Activated naive CD8-positive, alpha-beta T cell treated with anti-CD3 and anti-CD28 coated beads, Interleukin-2, amount 50 U/mL, for 24 hours (primary cell): ENCODE data around the gene GABARAPL1.
A peak's percentile ranks its signal among the peaks of the same experiment; 100 is the strongest.

ENCODE experiments used
- ATAC-seq: fragments of 150-1000 bp; cut with Tn5 transposase; one replicate; pipeline ENCODE4 v1.10.0; 2021
- DNase-seq: peaks from one replicate; pipeline ENCODE4 v3.0.0; 2021
- H3K27ac Mint-ChIP-seq: one replicate; pipeline ENCODE4 v1.8.0; 2021; ENCODE audit warnings: mild to moderate bottlenecking, mixed read lengths
- H3K27me3 Mint-ChIP-seq: one replicate; pipeline ENCODE4 v1.8.0; 2021; ENCODE audit warnings: mixed read lengths
- H3K36me3 Mint-ChIP-seq: one replicate; pipeline ENCODE4 v1.8.0; 2021; ENCODE audit warnings: low read depth, mixed read lengths
- H3K4me1 Mint-ChIP-seq: one replicate; pipeline ENCODE4 v1.8.0; 2021; ENCODE audit warnings: mixed read lengths
- H3K4me3 Mint-ChIP-seq: one replicate; pipeline ENCODE4 v1.8.0; 2021; ENCODE audit warnings: mild to moderate bottlenecking, moderate library complexity, mixed read lengths
- H3K9me3 Mint-ChIP-seq: one replicate; pipeline ENCODE4 v1.8.0; 2021; ENCODE audit warnings: mixed read lengths

GABARAPL1 gene

DNA sequence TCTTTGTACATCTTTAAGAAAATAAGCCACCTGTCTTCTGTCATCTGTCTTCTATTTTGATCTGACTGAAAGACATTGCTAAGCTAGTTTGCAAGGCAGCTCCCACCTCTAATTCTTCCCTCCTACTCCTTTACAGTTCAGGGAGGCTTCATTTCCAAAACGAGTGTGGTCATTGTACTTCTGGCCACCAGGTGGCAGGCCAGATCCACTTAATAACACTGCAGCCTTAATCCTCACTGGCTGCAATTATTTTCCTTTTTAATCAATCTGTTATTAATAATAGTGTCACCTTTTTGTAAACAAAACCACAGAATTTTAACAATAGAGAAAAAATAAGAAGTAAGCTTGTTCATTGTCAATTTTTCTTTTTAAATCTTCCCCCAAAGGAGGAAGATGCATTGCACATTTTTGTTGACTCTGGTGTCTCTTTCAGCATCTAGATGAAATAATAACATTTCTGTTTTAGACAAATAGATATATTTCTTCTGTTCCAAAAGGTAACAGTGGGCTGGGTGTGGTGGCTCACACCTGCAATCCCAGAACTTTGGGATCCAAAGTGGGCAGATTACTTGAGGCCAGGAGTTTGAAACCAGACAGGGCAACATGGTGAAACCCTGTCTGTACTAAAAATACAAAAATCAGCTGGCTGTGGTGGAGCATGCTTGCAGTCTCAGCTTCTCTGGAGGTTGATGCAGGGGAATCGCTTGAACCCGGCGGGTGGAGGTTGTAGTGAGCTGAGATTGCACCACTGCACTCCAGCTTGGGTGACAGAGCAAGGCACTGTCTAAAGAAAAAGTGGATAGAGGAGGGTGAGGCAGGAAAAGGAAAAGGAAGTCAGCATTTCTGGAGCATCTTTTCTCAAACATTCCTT is 23.3 kb downstream of the GABARAPL1 start:
- Mint-ChIP-seq H3K36me3 (peaks cover 17% of the 10 kb centered on the region), H3K27ac (peak overlapping the region; percentile 46), H3K27me3 (no peaks in the 10 kb centered on the region), H3K9me3 (peaks cover 6% of the 10 kb centered on the region), H3K4me1 (peaks cover 17% of the 10 kb centered on the region), H3K4me3 (no peak overlapping the region)
- DNase-seq (peak; percentile 54), ATAC-seq (peak; percentile 68)

DNA sequence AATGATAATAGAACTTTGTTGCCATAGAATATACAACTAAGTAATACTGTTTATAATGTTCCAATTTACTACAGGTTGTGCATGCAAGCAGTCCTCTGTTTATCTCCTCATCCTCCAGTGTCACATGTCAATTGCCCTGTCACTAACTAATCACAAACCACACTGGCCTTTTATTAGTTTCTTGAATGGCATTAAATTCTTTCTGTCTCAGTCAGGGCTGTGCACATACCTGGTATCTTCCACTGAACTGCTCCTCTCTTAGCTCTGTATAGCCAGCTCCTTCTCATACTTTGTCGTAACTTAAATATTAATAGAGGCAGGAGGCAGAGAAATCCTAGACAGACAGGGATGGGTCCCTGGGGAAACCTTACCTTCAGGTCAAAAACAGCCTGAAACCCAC is 24.0 kb downstream of the GABARAPL1 start:
- Mint-ChIP-seq H3K27ac (peak overlapping the region; percentile 46), H3K9me3 (peaks cover 6% of the 10 kb centered on the region), H3K36me3 (peaks cover 17% of the 10 kb centered on the region), H3K4me3 (no peak overlapping the region), H3K4me1 (peaks cover 20% of the 10 kb centered on the region), H3K27me3 (no peaks in the 10 kb centered on the region)
- DNase-seq: no peak
- no peak for ATAC-seq

DNA sequence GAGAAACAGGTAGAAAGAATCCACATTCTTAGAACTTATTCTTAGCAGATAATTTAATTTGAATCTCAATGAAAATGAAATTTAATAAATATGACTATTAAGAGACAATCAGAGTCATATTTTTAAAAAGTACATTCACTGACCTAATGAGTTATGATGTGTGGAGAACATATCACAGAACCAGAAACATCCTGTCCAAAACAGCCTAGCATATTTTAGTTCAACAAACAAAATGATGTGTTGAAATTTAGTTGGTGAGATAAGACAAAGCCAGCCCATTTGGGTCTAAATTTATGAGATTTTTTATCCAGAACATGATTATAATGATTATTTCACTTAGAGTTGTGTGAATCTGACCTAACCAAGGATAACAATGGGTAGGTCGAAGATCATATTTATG is 25.8 kb downstream of the GABARAPL1 start:
- H3K27ac Mint-ChIP-seq: no peak overlapping the region
- peaks cover 16% of the 10 kb centered on the region for H3K36me3 Mint-ChIP-seq
- H3K4me1 Mint-ChIP-seq: peaks cover 35% of the 10 kb centered on the region
- ATAC-seq (no peak), DNase-seq (no peak)
- H3K9me3 Mint-ChIP-seq: peaks cover 6% of the 10 kb centered on the region
- no peak overlapping the region for H3K4me3 Mint-ChIP-seq
- H3K27me3 Mint-ChIP-seq: peaks cover 1% of the 10 kb centered on the region

DNA sequence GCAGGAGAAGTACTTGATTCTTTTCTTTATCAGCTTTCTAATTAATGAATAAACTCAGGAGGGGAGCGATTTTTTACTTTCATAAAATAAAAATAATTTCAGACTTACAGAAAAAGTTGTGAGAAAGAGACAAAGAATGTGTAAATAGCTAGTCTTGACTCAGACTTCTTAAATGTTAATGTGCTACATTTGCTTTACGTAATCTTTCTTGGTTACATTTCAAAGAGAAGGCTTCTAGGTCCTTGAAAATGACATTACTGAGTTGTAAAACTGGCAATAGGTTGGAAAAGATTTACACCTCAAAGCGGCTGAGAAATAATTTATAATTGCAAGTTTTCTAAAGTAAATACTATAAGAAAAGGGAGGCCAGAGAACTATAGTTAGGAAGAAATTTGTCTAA is 28.6 kb downstream of the GABARAPL1 start:
- ATAC-seq (no peak), DNase-seq (no peak)
- H3K27ac Mint-ChIP-seq: no peak overlapping the region
- no peak overlapping the region for H3K4me3 Mint-ChIP-seq
- H3K27me3 Mint-ChIP-seq: peaks cover 1% of the 10 kb centered on the region
- peaks cover 38% of the 10 kb centered on the region for H3K4me1 Mint-ChIP-seq
- no peaks in the 10 kb centered on the region for H3K9me3 Mint-ChIP-seq
- H3K36me3 Mint-ChIP-seq: no peaks in the 10 kb centered on the region

DNA sequence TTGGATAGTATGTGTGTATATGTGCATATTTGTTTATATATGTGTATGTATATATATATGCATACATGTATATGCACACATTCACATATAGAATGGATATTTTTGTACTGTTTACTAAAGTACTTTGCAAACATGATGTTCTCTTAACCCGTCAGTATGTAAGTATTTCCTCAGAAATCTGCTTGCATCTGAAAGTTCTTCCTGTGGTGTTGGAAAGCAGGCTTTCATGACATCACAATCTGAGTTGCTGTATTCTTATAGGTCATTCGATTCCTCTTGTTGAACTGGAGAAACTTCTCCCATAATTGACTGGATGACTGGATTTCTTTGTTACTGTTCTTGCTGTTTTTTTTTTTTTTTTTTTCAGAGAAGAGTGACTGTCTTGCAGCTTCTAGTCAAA is 29.1 kb downstream of the GABARAPL1 start:
- no peak for ATAC-seq
- peaks cover 36% of the 10 kb centered on the region for H3K4me1 Mint-ChIP-seq
- H3K27me3 Mint-ChIP-seq: peaks cover 1% of the 10 kb centered on the region
- no peak overlapping the region for H3K27ac Mint-ChIP-seq
- no peaks in the 10 kb centered on the region for H3K9me3 Mint-ChIP-seq
- DNase-seq: no peak
- no peak overlapping the region for H3K4me3 Mint-ChIP-seq
- no peaks in the 10 kb centered on the region for H3K36me3 Mint-ChIP-seq

DNA sequence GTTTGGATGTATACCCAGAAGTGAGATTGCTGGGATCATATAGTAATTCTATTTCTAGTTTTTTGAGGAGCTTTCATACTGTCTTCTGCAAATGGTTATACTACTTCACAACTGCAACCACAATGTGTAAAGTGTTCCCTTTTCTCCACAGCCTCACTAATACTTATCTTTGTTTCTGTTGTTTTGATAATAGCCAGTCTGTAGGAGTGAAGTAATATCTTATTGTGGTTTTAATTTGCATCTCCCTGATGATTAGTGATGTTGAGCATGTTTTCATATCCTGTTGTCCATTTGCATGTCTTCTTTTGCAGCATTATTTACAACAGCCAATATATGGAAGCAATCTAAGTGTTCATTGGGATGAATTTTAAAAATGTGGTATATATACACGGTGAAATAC is 29.9 kb downstream of the GABARAPL1 start:
- peaks cover 1% of the 10 kb centered on the region for H3K27me3 Mint-ChIP-seq
- H3K4me3 Mint-ChIP-seq: no peak overlapping the region
- no peak overlapping the region for H3K27ac Mint-ChIP-seq
- peaks cover 36% of the 10 kb centered on the region for H3K4me1 Mint-ChIP-seq
- H3K9me3 Mint-ChIP-seq: no peaks in the 10 kb centered on the region
- ATAC-seq (no peak), DNase-seq (no peak)
- H3K36me3 Mint-ChIP-seq: no peaks in the 10 kb centered on the region

DNA sequence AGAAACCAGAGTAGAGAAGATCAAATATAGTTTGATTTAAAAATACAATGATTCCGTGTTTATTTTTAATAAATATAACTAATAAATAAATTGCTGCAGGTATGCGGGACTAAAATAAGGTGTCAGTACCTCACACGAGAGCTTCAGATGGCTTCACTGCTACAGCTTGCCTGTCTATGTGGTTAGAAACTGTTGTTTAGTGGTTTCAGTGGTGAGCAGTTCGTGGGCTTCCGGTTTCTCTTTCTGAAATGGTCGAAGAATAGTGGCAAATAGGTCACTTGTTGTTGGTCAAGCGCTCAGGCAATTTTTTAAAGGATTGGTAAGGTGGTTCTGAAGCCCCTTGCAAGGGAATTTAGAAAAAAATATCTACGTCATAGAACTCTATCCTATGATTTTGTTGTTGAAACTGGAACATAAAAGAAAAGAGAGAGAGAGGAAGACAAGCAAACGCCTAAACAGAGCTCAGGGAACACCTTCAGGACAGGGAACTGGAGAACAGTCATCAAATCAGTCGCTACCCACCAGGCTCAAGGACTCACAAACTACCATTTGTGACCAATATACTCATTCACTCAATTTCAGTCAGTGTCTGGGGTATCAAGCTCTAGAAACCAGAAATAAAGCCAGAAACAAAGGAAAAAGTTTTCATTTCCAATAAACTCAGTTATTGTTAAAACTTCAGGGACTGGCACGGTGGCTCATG is 31.3 kb downstream of the GABARAPL1 start:
- Mint-ChIP-seq H3K4me3 (peak overlapping the region; percentile 66), H3K4me1 (peaks cover 47% of the 10 kb centered on the region), H3K27ac (peak overlapping the region; percentile 45), H3K36me3 (no peaks in the 10 kb centered on the region), H3K27me3 (peaks cover 1% of the 10 kb centered on the region), H3K9me3 (no peaks in the 10 kb centered on the region)
- DNase-seq: no peak
- no peak for ATAC-seq

DNA sequence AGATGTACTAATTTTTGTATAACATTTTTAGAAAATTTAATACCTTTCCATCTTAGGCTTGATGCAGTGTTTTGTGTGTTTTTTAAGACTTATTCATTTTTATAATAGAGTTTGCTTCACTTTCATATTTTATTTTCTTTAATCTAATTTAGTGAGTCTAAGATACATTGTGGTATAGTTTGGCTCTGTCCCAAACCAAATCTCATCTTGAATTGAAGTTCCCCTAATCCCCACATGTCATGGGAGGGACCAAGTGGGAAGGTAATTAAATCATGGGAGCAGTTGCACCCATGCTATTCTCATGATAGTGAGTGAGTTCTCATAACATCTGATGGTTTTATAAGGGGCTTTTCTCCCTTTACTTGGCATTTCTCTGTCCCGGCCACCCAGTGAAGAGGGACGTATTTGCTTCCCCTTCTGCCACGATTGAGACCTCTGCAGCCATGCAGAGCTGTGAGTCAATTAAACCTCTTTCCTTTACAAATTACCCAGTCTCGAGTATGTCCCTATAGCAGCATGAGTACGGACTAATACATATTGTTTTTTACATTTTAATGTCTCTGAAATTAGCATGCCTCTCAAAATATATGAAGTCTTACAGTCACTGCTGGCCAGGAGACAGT is 34.9 kb downstream of the GABARAPL1 start:
- ATAC-seq: peak; percentile 49
- H3K27me3 Mint-ChIP-seq: no peaks in the 10 kb centered on the region
- no peak overlapping the region for H3K4me3 Mint-ChIP-seq
- no peaks in the 10 kb centered on the region for H3K9me3 Mint-ChIP-seq
- H3K36me3 Mint-ChIP-seq: no peaks in the 10 kb centered on the region
- H3K27ac Mint-ChIP-seq: peak overlapping the region; percentile 47
- peaks cover 52% of the 10 kb centered on the region for H3K4me1 Mint-ChIP-seq
- DNase-seq: no peak

DNA sequence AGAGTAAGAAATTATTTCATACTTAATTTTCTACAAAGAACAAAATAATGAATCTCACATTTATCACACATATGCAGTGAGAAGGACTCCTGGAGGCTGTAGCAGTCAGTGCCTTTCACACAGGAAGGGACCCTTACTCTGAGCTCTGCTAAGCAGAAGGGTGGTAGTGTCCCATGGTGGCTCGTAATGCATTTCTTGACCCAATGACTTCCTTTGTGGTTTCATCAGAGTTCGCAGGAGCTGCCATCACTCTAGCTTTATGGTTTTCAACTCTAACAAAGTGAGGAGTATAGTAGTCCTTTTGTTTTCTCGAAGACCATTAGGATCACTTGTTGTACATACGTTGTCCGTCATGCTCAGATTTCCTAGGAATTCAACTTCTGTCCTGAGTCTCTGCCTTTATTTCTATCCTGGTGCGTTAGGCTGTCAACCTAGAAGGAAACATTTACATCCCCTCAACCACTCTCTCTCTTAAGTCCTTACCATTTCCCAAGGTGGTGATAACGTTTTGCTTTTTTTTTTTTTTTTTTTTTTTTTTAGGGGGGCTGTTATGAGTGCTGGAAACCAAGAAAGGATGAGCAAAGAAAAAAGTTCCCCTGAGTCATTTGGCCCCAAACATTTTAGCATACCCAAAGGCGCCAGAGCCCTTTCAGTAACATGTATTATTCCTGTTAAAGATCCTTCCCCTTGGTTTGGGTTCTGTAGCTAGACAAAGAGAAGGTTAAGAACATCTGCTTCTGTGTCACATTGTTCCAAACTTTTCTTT is 37.2 kb downstream of the GABARAPL1 start:
- no peaks in the 10 kb centered on the region for H3K9me3 Mint-ChIP-seq
- DNase-seq (no peak), ATAC-seq (peak; percentile 79)
- H3K27ac Mint-ChIP-seq: peak overlapping the region; percentile 61
- H3K27me3 Mint-ChIP-seq: no peaks in the 10 kb centered on the region
- H3K36me3 Mint-ChIP-seq: peaks cover 5% of the 10 kb centered on the region
- H3K4me3 Mint-ChIP-seq: peak overlapping the region; percentile 22
- peaks cover 41% of the 10 kb centered on the region for H3K4me1 Mint-ChIP-seq

DNA sequence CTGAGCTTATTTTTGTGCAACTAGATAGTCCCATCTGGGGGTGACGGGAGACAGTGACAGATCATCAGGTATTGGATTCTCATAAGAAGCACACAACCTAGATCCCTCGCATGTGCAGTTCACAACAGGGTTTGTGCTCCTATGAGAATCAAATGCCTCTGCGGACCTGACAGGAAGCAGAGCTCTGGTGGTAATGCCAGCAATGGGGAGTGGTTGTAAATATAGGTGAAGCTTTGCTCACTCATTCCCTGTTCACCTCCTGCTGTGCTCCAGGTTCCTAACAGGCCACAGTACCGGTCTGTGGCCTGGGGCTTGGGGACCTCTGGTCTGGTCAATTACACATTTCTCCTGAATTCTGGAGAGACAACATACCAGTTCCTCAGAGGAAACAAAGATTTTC is 39.0 kb downstream of the GABARAPL1 start:
- Mint-ChIP-seq H3K4me3 (no peak overlapping the region), H3K27me3 (no peaks in the 10 kb centered on the region), H3K27ac (no peak overlapping the region), H3K36me3 (peaks cover 5% of the 10 kb centered on the region), H3K4me1 (peaks cover 39% of the 10 kb centered on the region), H3K9me3 (peaks cover 15% of the 10 kb centered on the region)
- no peak for DNase-seq
- ATAC-seq: no peak

DNA sequence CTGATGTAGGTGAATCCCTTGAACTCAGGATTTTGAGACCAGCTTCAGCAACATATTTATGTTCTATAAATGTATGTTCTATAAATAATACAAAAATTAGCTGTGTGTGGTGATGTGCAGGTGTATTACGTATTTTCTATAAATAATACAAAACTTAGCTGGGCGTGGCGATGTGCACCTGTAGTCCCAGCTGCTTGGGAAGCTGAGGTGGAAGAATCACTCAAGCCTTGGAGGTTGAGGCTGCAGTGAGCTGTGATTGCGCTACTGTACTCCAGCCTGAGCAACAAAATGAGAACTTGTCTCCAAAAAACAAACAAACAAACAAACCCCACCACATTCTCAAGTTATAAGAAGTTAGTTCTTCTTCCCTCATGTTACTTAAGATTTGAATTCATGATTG is 39.5 kb downstream of the GABARAPL1 start:
- Mint-ChIP-seq H3K9me3 (peaks cover 17% of the 10 kb centered on the region), H3K36me3 (peaks cover 5% of the 10 kb centered on the region), H3K27ac (no peak overlapping the region), H3K27me3 (no peaks in the 10 kb centered on the region), H3K4me1 (peaks cover 35% of the 10 kb centered on the region), H3K4me3 (no peak overlapping the region)
- ATAC-seq (no peak), DNase-seq (no peak)

DNA sequence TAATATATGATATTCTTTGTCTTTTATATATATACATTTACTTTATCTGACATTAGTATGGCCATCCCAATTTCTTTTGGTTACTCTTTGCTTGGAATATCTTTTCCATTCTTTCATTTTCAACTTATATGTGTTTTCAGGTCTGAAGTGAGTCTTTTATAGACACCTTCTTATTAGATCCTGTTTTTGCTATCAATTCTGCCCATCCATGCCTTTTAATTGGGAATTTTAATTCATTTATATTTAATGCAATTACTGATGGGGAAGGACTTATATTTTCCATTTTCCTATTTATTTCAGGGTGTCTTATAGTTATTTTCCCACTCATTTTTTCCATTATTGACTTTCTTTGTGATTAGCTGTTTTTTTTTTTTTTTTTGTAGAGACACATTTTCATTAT is 43.4 kb downstream of the GABARAPL1 start:
- no peak overlapping the region for H3K27ac Mint-ChIP-seq
- no peaks in the 10 kb centered on the region for H3K27me3 Mint-ChIP-seq
- peaks cover 2% of the 10 kb centered on the region for H3K4me1 Mint-ChIP-seq
- DNase-seq (no peak), ATAC-seq (no peak)
- no peak overlapping the region for H3K4me3 Mint-ChIP-seq
- peaks cover 22% of the 10 kb centered on the region for H3K9me3 Mint-ChIP-seq
- H3K36me3 Mint-ChIP-seq: peaks cover 6% of the 10 kb centered on the region

DNA sequence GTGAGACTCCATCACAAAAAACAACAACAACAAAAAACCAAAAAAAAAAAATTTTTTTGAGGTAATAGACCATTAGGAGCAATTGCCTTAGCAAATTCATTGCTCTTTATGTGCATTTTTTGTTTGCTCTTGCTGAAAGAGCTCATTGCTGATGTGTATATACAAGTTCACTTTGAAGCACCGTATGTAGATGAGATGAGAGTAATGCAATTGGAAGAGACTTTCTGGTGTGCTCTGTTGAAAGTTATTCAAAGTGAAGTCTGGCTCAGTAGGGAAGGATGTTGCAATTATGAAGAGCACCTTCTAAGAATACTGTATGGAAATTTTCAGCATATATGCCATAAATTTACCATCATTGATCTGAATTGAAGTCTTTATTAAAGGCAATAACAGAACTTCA is 48.2 kb downstream of the GABARAPL1 start:
- Mint-ChIP-seq H3K27me3 (no peaks in the 10 kb centered on the region), H3K27ac (no peak overlapping the region), H3K4me1 (no peaks in the 10 kb centered on the region), H3K9me3 (peaks cover 12% of the 10 kb centered on the region), H3K4me3 (no peak overlapping the region), H3K36me3 (peaks cover 1% of the 10 kb centered on the region)
- DNase-seq (no peak), ATAC-seq (no peak)

DNA sequence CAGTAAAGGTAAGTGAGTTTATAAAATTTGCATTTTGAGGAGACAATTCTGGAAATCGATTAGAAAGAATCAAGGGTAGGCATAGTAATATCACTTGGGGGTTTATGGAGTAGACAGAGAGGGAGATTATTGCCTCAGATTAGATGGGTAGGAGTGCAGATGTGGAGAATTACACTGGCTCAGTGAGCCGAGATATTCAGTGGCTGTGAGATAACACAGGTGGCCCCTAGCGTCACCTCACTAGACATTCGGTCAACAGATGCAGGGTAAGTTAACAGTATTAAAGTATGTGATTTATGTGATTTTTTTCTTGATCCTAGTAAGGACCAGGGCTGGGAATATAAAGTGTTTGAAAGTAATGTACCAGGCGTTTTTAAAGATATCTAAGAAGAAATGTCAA is 55.4 kb downstream of the GABARAPL1 start:
- DNase-seq (no peak), ATAC-seq (no peak)
- no peak overlapping the region for H3K27ac Mint-ChIP-seq
- no peaks in the 10 kb centered on the region for H3K4me1 Mint-ChIP-seq
- H3K4me3 Mint-ChIP-seq: no peak overlapping the region
- no peaks in the 10 kb centered on the region for H3K36me3 Mint-ChIP-seq
- no peaks in the 10 kb centered on the region for H3K9me3 Mint-ChIP-seq
- peaks cover 3% of the 10 kb centered on the region for H3K27me3 Mint-ChIP-seq
